ENCODE measurements around the gene DHX34.

The DHX34 gene

DNA sequence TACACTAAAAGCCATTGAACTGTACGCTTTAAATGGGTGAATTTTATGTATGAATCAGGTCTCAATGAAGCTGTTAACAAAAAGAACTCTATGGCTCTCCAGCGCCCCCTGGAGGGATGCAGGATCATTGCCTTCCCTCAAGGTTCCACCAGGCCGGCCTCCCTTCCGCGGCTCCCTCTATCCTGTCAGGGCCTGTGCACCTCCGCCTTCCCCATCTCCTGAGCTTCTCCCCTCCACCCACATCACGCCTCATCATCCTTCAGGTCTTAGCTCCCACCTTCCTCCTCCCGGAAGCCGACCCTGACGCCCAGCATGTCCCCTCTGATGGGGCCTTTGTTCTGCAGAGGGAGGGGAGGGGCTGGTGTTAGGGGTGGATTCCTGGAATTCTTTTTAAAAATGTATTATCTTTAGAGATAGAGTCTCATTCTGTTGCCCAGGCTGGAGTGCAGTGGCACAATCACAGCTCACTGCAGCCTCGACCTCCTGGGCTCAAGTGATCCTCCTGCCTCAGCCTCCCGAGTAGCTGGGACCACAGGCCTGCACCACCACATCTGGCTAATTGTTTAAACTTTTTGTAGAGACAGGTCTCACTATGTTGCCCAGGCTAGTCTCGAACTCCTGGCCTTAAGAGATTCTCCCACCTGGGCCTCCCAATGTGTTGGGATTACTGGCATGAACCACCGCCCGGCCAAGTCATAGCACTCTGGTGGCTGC, 42.6 kb downstream of the DHX34 start:
- Histone ChIP-seq H3K4me3 (ENCODE audit: insufficient read length, low read depth) (no peak overlapping the region), H3K9ac (ENCODE audit: insufficient read length, low read depth) (no peak overlapping the region), H3K27me3 (ENCODE audit: insufficient read depth, insufficient read length) (no peaks in the 10 kb centered on the region), H3K36me3 (ENCODE audit: insufficient read depth, insufficient read length, low read length) (no peaks in the 10 kb centered on the region), H3K4me1 (ENCODE audit: insufficient read depth, insufficient read length) (peaks cover 2% of the 10 kb centered on the region), H3K9me3 (ENCODE audit: insufficient read depth, low read length) (no peaks in the 10 kb centered on the region; the same call in none of the 2 replicates)
- peak; percentile 92 for DNase-seq (ENCODE audit: low read depth, low spot score)
- TF ChIP-seq ZNF274 (IDR thresholded peaks at IDR 0.05; ENCODE audit: low read depth, low read length), result no peak
- TF ChIP-seq SUZ12 (IDR thresholded peaks at IDR 0.05; ENCODE audit: extremely low read depth, insufficient read depth, insufficient read length), result no peak
- TF ChIP-seq YY1 (IDR thresholded peaks at IDR 0.05; ENCODE audit: insufficient read depth, insufficient read length), result no peak

DNA sequence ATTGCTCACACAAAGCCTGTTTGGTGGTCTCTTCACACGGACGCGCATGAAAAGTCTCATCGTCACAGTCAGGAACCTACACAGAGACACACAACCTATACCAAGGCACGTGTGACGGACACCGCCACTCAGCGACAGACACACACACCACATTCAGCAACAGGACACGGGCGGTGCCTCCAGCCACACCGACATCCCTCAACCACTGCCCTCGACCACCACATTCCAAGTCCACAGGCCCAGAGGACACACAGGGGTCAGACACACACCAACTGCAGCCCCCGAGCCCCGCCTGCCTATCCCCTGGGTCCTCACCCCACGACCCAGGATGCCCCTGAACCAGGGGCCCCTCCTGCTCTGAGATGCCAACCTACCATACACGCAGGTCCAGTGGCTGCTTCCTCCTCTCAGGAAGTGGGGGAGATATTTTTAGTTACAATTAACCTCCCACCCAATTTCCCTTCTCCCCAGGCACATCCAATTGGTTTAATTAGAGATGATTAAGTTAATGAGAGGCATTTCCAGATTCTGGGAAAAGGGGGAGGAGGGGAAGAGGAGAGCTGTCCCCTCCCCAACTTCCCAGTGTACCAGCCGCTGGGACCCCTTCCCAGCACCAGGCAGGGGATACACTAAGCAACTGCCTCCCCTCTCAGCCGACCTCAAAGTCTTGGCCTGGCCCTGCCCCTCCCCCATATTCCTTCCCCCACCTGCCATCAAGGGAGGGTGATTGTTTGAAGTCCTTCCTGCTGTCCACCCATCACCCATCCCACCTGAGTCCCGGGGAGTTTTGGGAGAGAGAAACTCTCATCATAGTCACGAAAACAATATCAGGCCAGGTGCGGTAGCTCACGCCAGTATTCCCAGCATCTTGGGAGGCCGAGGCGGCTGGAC, 49.8 kb downstream of the DHX34 start:
- TF ChIP-seq ZNF274 (IDR thresholded peaks at IDR 0.05; ENCODE audit: low read depth, low read length) (no peak), SUZ12 (IDR thresholded peaks at IDR 0.05; ENCODE audit: extremely low read depth, insufficient read depth, insufficient read length) (no peak), YY1 (IDR thresholded peaks at IDR 0.05; ENCODE audit: insufficient read depth, insufficient read length) (no peak)
- no peaks in the 10 kb centered on the region for H3K9me3 ChIP-seq (ENCODE audit: insufficient read depth, low read length)
- no peak overlapping the region for H3K4me3 ChIP-seq (ENCODE audit: insufficient read length, low read depth)
- no peaks in the 10 kb centered on the region for H3K27me3 ChIP-seq (ENCODE audit: insufficient read depth, insufficient read length)
- H3K9ac ChIP-seq (ENCODE audit: insufficient read length, low read depth), result peak overlapping the region; percentile 64
- no peak for DNase-seq (ENCODE audit: low read depth, low spot score)
- peaks cover 6% of the 10 kb centered on the region for H3K36me3 ChIP-seq (ENCODE audit: insufficient read depth, insufficient read length, low read length)
- peaks cover 2% of the 10 kb centered on the region for H3K4me1 ChIP-seq (ENCODE audit: insufficient read depth, insufficient read length)

DNA sequence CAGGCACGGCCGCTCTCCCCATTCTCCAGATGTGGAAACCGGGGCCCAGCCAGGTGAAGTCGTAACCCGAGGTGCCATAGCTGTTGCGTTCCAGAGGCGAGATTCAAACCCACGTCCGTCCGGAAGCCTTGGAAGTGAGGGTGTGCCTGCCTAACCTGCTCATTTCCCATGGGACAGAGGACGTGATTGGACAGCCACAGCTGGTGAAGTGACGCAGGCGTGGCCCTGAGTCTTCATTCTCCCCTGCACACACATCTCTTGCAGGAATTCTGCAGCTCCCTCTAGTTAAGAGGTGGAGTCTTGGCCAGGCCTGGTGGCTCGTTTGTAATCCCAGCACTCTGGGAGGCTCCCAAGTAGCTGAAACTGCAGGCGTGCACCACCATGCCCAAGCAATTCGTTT, 53.4 kb downstream of the DHX34 start:
- H3K9me3 ChIP-seq (ENCODE audit: insufficient read depth, low read length), result no peaks in the 10 kb centered on the region

DNA sequence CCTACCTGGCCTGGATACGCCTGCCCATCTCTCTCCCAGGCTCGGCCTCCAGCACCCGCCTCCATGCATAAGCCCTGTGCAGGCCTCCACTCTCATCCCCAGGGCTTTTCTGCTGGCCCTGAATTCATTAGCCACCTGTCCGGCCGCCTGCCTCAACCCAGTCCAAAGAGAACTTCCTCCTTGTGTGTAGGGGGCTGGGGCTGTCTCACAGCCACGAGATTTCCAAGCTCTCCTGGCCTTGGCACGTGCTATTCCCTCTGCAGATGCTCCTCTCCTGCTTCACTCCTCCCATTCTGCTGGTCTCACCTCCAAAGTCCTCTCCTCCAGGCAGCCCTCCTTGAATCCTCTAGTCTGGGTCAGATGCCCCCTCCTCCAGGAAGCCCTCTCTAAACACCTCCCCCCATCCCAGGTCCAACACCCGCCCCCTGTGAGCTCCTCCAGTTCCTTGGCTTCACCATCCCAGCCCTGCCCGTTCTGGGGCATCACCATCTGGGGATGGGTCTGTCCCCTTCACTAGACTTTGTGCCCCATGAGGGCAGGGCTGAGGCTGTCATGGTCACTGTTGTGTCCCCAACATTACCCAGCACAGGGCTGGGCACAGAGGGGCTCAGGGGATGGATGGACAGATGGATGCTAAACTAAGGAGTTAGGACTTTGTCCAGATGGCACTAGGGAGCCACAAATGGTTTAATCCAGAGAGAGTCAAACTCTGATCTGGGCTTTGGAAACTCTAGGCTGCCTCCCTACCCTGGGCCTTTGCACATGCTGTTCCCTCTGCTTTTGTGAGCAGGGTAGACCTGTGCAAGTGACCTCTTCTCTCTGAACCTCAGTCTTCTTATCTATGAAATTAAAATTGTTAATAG, 55.5 kb downstream of the DHX34 start:
- DNase-seq (ENCODE audit: low read depth, low spot score), result no peak

More for the DNA sequence above, 53.4 kb downstream of the DHX34 start:
- Histone ChIP-seq H3K4me3 (ENCODE audit: insufficient read length, low read depth) (no peak overlapping the region), H3K36me3 (ENCODE audit: insufficient read depth, insufficient read length, low read length) (peaks cover 22% of the 10 kb centered on the region), H3K9ac (ENCODE audit: insufficient read length, low read depth) (no peak overlapping the region), H3K4me1 (ENCODE audit: insufficient read depth, insufficient read length) (peaks cover 4% of the 10 kb centered on the region), H3K27me3 (ENCODE audit: insufficient read depth, insufficient read length) (no peaks in the 10 kb centered on the region)
- DNase-seq (ENCODE audit: low read depth, low spot score), result no peak
- TF ChIP-seq SUZ12 (IDR thresholded peaks at IDR 0.05; ENCODE audit: extremely low read depth, insufficient read depth, insufficient read length) (no peak), ZNF274 (IDR thresholded peaks at IDR 0.05; ENCODE audit: low read depth, low read length) (no peak), YY1 (IDR thresholded peaks at IDR 0.05; ENCODE audit: insufficient read depth, insufficient read length) (no peak)

DNA sequence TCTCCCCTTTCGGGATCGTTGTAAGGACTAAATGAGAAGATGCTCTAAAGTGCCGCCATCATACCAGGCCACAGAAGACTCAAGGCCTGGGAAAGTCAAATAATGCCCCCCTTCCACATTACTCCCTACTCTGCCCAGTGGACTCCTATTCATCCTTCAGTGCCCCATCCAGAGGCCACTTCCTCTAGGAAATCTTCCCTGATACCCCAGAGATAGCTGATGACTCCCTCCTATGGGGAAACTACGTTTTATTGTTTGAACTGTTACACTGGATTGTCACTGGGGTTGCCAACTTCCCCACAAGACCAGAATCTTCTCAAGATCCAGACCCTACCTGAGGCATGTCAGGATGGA, 56.1 kb downstream of the DHX34 start:
- Histone ChIP-seq H3K4me3 (ENCODE audit: insufficient read length, low read depth) (no peak overlapping the region), H3K36me3 (ENCODE audit: insufficient read depth, insufficient read length, low read length) (peaks cover 29% of the 10 kb centered on the region), H3K9ac (ENCODE audit: insufficient read length, low read depth) (no peak overlapping the region), H3K4me1 (ENCODE audit: insufficient read depth, insufficient read length) (peaks cover 4% of the 10 kb centered on the region), H3K27me3 (ENCODE audit: insufficient read depth, insufficient read length) (no peaks in the 10 kb centered on the region), H3K9me3 (ENCODE audit: insufficient read depth, low read length) (no peaks in the 10 kb centered on the region)
- TF ChIP-seq YY1 (IDR thresholded peaks at IDR 0.05; ENCODE audit: insufficient read depth, insufficient read length), result no peak
- TF ChIP-seq SUZ12 (IDR thresholded peaks at IDR 0.05; ENCODE audit: extremely low read depth, insufficient read depth, insufficient read length), result no peak
- no peak for TF ChIP-seq ZNF274 (IDR thresholded peaks at IDR 0.05; ENCODE audit: low read depth, low read length)
- no peak for DNase-seq (ENCODE audit: low read depth, low spot score)

More for the DNA sequence above, 55.5 kb downstream of the DHX34 start:
- Histone ChIP-seq H3K27me3 (ENCODE audit: insufficient read depth, insufficient read length) (no peaks in the 10 kb centered on the region), H3K36me3 (ENCODE audit: insufficient read depth, insufficient read length, low read length) (peaks cover 29% of the 10 kb centered on the region), H3K4me1 (ENCODE audit: insufficient read depth, insufficient read length) (peaks cover 4% of the 10 kb centered on the region), H3K9ac (ENCODE audit: insufficient read length, low read depth) (no peak overlapping the region), H3K4me3 (ENCODE audit: insufficient read length, low read depth) (no peak overlapping the region), H3K9me3 (ENCODE audit: insufficient read depth, low read length) (no peaks in the 10 kb centered on the region)
- no peak for TF ChIP-seq ZNF274 (IDR thresholded peaks at IDR 0.05; ENCODE audit: low read depth, low read length)

DNA sequence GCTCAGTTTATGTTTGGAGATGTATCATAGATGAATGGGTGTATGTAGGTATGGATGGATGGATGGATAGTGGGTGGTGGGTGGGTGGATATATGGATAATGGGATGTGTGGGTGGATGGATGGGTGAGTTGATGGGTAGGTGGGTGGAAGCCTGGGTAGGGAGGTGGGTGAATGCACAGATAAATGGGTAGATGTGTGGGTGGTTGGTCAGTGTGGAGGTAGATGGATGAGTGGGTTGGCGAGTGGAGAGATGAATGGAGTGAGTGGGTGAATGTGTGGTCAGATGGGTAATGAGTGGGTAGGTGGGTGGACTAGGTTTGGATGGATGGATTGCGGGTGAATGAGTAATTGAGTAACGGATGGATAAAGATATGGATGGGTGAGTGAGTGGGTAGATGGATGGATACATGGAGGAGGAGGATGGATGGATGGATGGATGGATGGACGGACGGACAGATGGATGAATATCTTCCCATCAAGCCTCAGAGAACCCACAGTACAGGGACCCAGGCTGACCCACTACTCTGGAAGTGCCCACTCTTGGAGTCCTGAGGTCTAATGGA, 56.8 kb downstream of the DHX34 start:
- Histone ChIP-seq H3K9ac (ENCODE audit: insufficient read length, low read depth) (no peak overlapping the region), H3K4me1 (ENCODE audit: insufficient read depth, insufficient read length) (peaks cover 4% of the 10 kb centered on the region), H3K36me3 (ENCODE audit: insufficient read depth, insufficient read length, low read length) (peaks cover 29% of the 10 kb centered on the region), H3K9me3 (ENCODE audit: insufficient read depth, low read length) (no peaks in the 10 kb centered on the region), H3K27me3 (ENCODE audit: insufficient read depth, insufficient read length) (no peaks in the 10 kb centered on the region), H3K4me3 (ENCODE audit: insufficient read length, low read depth) (no peak overlapping the region)
- no peak for TF ChIP-seq ZNF274 (IDR thresholded peaks at IDR 0.05; ENCODE audit: low read depth, low read length)
- no peak for TF ChIP-seq YY1 (IDR thresholded peaks at IDR 0.05; ENCODE audit: insufficient read depth, insufficient read length)
- no peak for TF ChIP-seq SUZ12 (IDR thresholded peaks at IDR 0.05; ENCODE audit: extremely low read depth, insufficient read depth, insufficient read length)
- no peak for DNase-seq (ENCODE audit: low read depth, low spot score)

Measured in NT2/D1 (cell line).